Liver (tissue), 9 donors: Measurements from ENCODE around the gene APOE. TPM values are rescaled to one million over a fixed set of nuclear protein-coding genes. Genes with fewer than 3 reads are reported as not detected.

Source experiments
- DNase-seq: peaks from one replicate; pipeline ENCODE4 v3.0.0-alpha.2; 2017; ENCODE audit warnings: low spot score
- H3K27ac ChIP-seq, 2 donors: one replicate each; pipeline ENCODE4 v1.7.0; 2013; ENCODE audit warnings: inconsistent platforms in 2 of 2, low read length in 2 of 2, control low read depth in 1 of 2, low read depth in 1 of 2, mild to moderate bottlenecking in 1 of 2
- H3K27me3 ChIP-seq, 4 donors: one replicate each; pipeline versions ENCODE4 v1.6.1 to v1.7.0; 2013; ENCODE audit warnings: low read length in 3 of 4, inconsistent platforms in 1 of 4, mild to moderate bottlenecking in 1 of 4, moderate library complexity in 1 of 4; ENCODE audit not compliant: control insufficient read depth in 4 of 4, insufficient read depth in 4 of 4
- H3K36me3 ChIP-seq, 4 donors: one replicate each; pipeline versions ENCODE4 v1.6.1 to v1.7.0; 2013; ENCODE audit warnings: low read length in 3 of 4, mild to moderate bottlenecking in 3 of 4, low read depth in 1 of 4, moderate library complexity in 1 of 4; ENCODE audit not compliant: control insufficient read depth in 4 of 4, insufficient read depth in 3 of 4
- H3K4me1 ChIP-seq, 4 donors: one replicate each; pipeline versions ENCODE4 v1.6.1 to v1.7.0; 2013; ENCODE audit warnings: low read length in 3 of 4, mild to moderate bottlenecking in 3 of 4, moderate library complexity in 1 of 4; ENCODE audit not compliant: control insufficient read depth in 4 of 4, insufficient read depth in 4 of 4
- H3K4me3 ChIP-seq, 3 donors: one replicate each; pipeline versions ENCODE4 v1.6.1 to v1.7.0; 2013; ENCODE audit warnings: low read length in 3 of 3, control low read depth in 1 of 3, low read depth in 1 of 3, mild to moderate bottlenecking in 1 of 3
- H3K9ac ChIP-seq, 2 donors: one replicate each; pipeline ENCODE4 v1.7.0; 2013; ENCODE audit warnings: low read length in 2 of 2, mild to moderate bottlenecking in 2 of 2, moderate library complexity in 2 of 2, control low read depth in 1 of 2, low read depth in 1 of 2
- H3K9me3 ChIP-seq, 4 donors: one replicate each; pipeline versions ENCODE4 v1.6.1 to v1.7.0; 2013; ENCODE audit warnings: low read length in 3 of 4; ENCODE audit not compliant: control insufficient read depth in 4 of 4
- EGR1 ChIP-seq, 2 donors: IDR thresholded peaks; 2 replicates each; pipeline ENCODE4 v1.6.1; 2016 to 2018; ENCODE audit warnings: antibody characterized with exemption in 2 of 2, low read depth in 2 of 2
- FOXA1 ChIP-seq: IDR thresholded peaks from 2 replicates; pipeline ENCODE4 v1.6.1; 2016; ENCODE audit warnings: antibody characterized with exemption
- FOXA2 ChIP-seq: IDR thresholded peaks from 2 replicates; pipeline ENCODE4 v1.6.1; 2016; ENCODE audit warnings: antibody characterized with exemption
- GABPA ChIP-seq, 2 donors: IDR thresholded peaks in 1 of 2; conservative IDR thresholded peaks in 1 of 2; 2 replicates each; pipeline ENCODE4 v1.6.1; 2016; ENCODE audit warnings: antibody characterized with exemption in 2 of 2, mild to moderate bottlenecking in 1 of 2, moderate library complexity in 1 of 2
- HNF4A ChIP-seq, 2 donors: conservative IDR thresholded peaks; 2 replicates each; pipeline ENCODE4 v1.6.1; 2016; ENCODE audit warnings: antibody characterized with exemption in 2 of 2, mild to moderate bottlenecking in 2 of 2
- HNF4G ChIP-seq: IDR thresholded peaks from 2 replicates; pipeline ENCODE4 v1.6.1; 2016; ENCODE audit warnings: antibody characterized with exemption
- JUND ChIP-seq, 2 donors: IDR thresholded peaks; 2 replicates each; pipeline ENCODE4 v1.6.1; 2016; ENCODE audit warnings: antibody characterized with exemption in 2 of 2
- NR2F2 ChIP-seq: IDR thresholded peaks from 2 replicates; pipeline ENCODE4 v1.6.1; 2016; ENCODE audit warnings: antibody characterized with exemption
- RAD21 ChIP-seq, 2 donors: IDR thresholded peaks; 2 replicates each; pipeline ENCODE4 v1.6.1; 2016; ENCODE audit warnings: antibody characterized with exemption in 2 of 2, mild to moderate bottlenecking in 2 of 2
- RXRA ChIP-seq, 2 donors: IDR thresholded peaks; 2 replicates each; pipeline ENCODE4 v1.6.1; 2017 to 2018; ENCODE audit warnings: antibody characterized with exemption in 2 of 2, mild to moderate bottlenecking in 1 of 2
- SP1 ChIP-seq: IDR thresholded peaks from 2 replicates; pipeline ENCODE4 v1.6.1; 2018; ENCODE audit warnings: antibody characterized with exemption, mild to moderate bottlenecking
- TAF1 ChIP-seq: conservative IDR thresholded peaks from 2 replicates; pipeline ENCODE4 v1.6.1; 2016; ENCODE audit warnings: antibody characterized with exemption, mild to moderate bottlenecking
- YY1 ChIP-seq: IDR thresholded peaks from 2 replicates; pipeline ENCODE4 v1.6.1; 2016; ENCODE audit warnings: antibody characterized with exemption, mild to moderate bottlenecking
- WGBS: extraction: QIAGEN DNeasy Blood & Tissue Kit; methylation state at CpG from one replicate; pipeline ENCODE4 v1.1.7; 2013; 5-methylcytosine and 5-hydroxymethylcytosine counted together
- polyA plus RNA-seq, 2 donors: library from polyadenylated mRNA; stranded (reverse) in 1 of 2; unstranded in 1 of 2; fragments of 200-250 nt in 1 of 2; fragments of >200 nt in 1 of 2; fragmentation: Nextera tagmentation in 1 of 2; extraction: Ambion mirVana in 1 of 2; gene quantifications; one replicate each; pipeline versions ENCODE4 v1.2.1 to v1.2.3, GENCODE V29; 2013 to 2015
- total RNA-seq, 2 donors: library from RNA; depleted of rRNA; stranded (reverse); fragments of >200 nt; gene quantifications; one replicate each; pipeline ENCODE4 v1.2.3, GENCODE V29; 2014
- TF ChIP-seq, protein P1 (sequence below): IDR thresholded peaks from 2 replicates; pipeline ENCODE4 v1.6.1; 2016; ENCODE audit warnings: antibody characterized with exemption, mild to moderate bottlenecking
- TF ChIP-seq, protein P2 (sequence below): IDR thresholded peaks from 2 replicates; pipeline ENCODE4 v1.6.1; 2016; ENCODE audit warnings: antibody characterized with exemption
- TF ChIP-seq, protein P3 (sequence below): IDR thresholded peaks from 2 replicates; pipeline ENCODE4 v1.6.1; 2016; ENCODE audit warnings: antibody characterized with exemption
- TF ChIP-seq, protein P4 (sequence below): IDR thresholded peaks from 2 replicates; pipeline ENCODE4 v1.6.1; 2016; ENCODE audit warnings: antibody characterized with exemption
- TF ChIP-seq, protein P5 (sequence below): fragments of 150-350 bp; IDR thresholded peaks from 2 replicates; pipeline ENCODE4 v1.5.1; 2017; ENCODE audit warnings: improper control_type of control experiment, low read depth, low read length; ENCODE audit not compliant: missing input control
- donor health status: healthy.
- donor health status: healthy.
- donor health status: healthy.
- donor health status: healthy.
- donor health status: healthy.

APOE gene
- total and polyA plus RNA-seq, 4 donors = 1,884 to 5,263 (median 3,713) TPM

DNA sequence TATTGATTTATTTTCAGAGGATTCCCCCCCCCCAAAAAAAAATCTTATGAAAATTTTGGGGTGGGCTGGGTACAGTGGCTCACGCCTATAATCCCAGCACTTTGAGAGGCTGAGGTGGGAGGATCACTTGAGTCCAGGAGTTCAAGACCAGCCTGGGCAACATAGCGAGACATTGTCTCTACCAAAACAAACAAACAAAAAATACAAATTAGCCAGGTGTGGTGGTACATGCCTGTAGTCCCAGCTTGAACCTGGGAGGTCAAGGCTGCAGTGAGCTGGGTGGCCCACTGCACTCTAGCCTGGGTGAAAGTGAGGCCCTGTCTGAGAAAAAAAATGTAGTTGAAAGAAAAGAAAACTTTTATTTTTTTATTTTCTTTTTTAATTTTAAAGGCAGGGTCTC is 41.6 kb upstream of the APOE start:
- H3K36me3 ChIP-seq = peaks cover 5 to 13% (median 10%) of the 10 kb centered on the region in 4 donors
- TF ChIP-seq, protein P1, sequence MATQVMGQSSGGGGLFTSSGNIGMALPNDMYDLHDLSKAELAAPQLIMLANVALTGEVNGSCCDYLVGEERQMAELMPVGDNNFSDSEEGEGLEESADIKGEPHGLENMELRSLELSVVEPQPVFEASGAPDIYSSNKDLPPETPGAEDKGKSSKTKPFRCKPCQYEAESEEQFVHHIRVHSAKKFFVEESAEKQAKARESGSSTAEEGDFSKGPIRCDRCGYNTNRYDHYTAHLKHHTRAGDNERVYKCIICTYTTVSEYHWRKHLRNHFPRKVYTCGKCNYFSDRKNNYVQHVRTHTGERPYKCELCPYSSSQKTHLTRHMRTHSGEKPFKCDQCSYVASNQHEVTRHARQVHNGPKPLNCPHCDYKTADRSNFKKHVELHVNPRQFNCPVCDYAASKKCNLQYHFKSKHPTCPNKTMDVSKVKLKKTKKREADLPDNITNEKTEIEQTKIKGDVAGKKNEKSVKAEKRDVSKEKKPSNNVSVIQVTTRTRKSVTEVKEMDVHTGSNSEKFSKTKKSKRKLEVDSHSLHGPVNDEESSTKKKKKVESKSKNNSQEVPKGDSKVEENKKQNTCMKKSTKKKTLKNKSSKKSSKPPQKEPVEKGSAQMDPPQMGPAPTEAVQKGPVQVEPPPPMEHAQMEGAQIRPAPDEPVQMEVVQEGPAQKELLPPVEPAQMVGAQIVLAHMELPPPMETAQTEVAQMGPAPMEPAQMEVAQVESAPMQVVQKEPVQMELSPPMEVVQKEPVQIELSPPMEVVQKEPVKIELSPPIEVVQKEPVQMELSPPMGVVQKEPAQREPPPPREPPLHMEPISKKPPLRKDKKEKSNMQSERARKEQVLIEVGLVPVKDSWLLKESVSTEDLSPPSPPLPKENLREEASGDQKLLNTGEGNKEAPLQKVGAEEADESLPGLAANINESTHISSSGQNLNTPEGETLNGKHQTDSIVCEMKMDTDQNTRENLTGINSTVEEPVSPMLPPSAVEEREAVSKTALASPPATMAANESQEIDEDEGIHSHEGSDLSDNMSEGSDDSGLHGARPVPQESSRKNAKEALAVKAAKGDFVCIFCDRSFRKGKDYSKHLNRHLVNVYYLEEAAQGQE = no peak
- TF ChIP-seq, protein P2, sequence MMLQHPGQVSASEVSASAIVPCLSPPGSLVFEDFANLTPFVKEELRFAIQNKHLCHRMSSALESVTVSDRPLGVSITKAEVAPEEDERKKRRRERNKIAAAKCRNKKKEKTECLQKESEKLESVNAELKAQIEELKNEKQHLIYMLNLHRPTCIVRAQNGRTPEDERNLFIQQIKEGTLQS = no peak
- TF ChIP-seq NR2F2 = no peak
- TF ChIP-seq FOXA1 = no peak
- TF ChIP-seq RAD21 (IDR thresholded peaks at IDR 0.05) = no peak
- TF ChIP-seq SP1 = no peak
- no peak for TF ChIP-seq HNF4G
- no peak for TF ChIP-seq YY1
- TF ChIP-seq HNF4A (conservative IDR thresholded peaks at IDR 0.05) = no peak
- TF ChIP-seq RXRA (IDR thresholded peaks at IDR 0.05) = no peak
- TF ChIP-seq, protein P3, sequence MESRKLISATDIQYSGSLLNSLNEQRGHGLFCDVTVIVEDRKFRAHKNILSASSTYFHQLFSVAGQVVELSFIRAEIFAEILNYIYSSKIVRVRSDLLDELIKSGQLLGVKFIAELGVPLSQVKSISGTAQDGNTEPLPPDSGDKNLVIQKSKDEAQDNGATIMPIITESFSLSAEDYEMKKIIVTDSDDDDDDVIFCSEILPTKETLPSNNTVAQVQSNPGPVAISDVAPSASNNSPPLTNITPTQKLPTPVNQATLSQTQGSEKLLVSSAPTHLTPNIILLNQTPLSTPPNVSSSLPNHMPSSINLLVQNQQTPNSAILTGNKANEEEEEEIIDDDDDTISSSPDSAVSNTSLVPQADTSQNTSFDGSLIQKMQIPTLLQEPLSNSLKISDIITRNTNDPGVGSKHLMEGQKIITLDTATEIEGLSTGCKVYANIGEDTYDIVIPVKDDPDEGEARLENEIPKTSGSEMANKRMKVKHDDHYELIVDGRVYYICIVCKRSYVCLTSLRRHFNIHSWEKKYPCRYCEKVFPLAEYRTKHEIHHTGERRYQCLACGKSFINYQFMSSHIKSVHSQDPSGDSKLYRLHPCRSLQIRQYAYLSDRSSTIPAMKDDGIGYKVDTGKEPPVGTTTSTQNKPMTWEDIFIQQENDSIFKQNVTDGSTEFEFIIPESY = no peak
- no peak for TF ChIP-seq TAF1
- no peak for TF ChIP-seq FOXA2
- no peak for TF ChIP-seq EGR1 (IDR thresholded peaks at IDR 0.05; ENCODE audit: low read depth in 2 of 2)
- TF ChIP-seq, protein P4, sequence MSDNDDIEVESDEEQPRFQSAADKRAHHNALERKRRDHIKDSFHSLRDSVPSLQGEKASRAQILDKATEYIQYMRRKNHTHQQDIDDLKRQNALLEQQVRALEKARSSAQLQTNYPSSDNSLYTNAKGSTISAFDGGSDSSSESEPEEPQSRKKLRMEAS = no peak
- TF ChIP-seq JUND (IDR thresholded peaks at IDR 0.05) = no peak
- TF ChIP-seq GABPA (IDR thresholded peaks at IDR 0.05 in 1 of 2, conservative IDR thresholded peaks at IDR 0.05 in 1 of 2) = no peak
- TF ChIP-seq, protein P5, sequence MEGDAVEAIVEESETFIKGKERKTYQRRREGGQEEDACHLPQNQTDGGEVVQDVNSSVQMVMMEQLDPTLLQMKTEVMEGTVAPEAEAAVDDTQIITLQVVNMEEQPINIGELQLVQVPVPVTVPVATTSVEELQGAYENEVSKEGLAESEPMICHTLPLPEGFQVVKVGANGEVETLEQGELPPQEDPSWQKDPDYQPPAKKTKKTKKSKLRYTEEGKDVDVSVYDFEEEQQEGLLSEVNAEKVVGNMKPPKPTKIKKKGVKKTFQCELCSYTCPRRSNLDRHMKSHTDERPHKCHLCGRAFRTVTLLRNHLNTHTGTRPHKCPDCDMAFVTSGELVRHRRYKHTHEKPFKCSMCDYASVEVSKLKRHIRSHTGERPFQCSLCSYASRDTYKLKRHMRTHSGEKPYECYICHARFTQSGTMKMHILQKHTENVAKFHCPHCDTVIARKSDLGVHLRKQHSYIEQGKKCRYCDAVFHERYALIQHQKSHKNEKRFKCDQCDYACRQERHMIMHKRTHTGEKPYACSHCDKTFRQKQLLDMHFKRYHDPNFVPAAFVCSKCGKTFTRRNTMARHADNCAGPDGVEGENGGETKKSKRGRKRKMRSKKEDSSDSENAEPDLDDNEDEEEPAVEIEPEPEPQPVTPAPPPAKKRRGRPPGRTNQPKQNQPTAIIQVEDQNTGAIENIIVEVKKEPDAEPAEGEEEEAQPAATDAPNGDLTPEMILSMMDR = no peak
- no peak overlapping the region for H3K27ac ChIP-seq
- peaks cover 0 to 24% (median 18%) of the 10 kb centered on the region in 4 donors for H3K4me1 ChIP-seq
- H3K4me3 ChIP-seq = no peak overlapping the region
- no peaks in the 10 kb centered on the region for H3K9me3 ChIP-seq
- no peak for DNase-seq
- WGBS = 79% methylated on average over 2 of the region's 2 CpGs
- H3K9ac ChIP-seq = no peak overlapping the region
- H3K27me3 ChIP-seq = no peaks in the 10 kb centered on the region
